ENCODE results near the gene G6PC3. TPM values are rescaled to one million over a fixed set of nuclear protein-coding genes. Genes with fewer than 3 reads are reported as not detected.

Gene G6PC3
- polyA plus RNA-seq, 1 of the 3 experiments (the other 2 are of a cell fraction), result 166 TPM

DNA sequence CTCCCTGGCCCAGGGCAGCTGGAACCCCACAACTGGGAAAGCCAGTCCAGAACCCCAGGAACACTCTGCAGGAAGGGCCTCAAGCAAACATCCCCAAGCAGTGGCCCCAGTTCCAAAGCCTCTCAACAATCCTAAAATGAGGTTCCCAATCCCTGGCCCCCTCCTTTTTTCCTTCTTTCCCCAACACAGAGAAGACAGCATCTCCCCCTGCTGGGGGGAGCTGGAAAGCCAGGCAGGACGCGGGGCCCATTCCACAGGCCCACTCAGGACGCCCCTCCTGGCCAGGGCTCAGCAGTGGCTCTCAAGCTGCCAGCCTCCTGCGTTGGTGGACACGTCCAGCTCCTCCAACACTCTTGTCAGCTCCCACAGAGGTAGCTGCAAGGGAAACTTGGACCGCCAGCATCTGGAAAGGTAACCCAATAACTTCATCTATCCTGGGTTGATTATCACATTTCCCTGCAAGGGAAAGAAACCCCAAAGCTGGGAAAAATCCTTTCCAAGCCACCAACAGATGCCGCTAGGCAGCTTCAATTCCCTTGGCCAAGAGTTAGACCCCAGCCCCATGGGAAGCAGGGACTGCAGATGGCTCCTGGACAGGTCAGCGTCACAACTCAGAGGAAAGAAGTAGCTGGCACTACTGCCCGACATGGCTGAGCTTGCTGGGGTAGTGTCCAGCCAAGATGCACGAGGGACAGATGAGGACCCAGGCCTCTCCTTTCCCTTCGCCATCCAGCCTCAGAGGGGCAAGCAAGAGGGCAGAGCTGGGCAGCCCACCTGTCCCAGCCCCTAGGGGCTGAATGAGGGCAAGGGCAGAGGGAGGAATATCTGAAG, 45.3 kb downstream of the G6PC3 start (continued):
- TF ChIP-seq, protein P1, sequence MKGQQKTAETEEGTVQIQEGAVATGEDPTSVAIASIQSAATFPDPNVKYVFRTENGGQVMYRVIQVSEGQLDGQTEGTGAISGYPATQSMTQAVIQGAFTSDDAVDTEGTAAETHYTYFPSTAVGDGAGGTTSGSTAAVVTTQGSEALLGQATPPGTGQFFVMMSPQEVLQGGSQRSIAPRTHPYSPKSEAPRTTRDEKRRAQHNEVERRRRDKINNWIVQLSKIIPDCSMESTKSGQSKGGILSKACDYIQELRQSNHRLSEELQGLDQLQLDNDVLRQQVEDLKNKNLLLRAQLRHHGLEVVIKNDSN (IDR thresholded peaks at IDR 0.05; ENCODE audit: borderline replicate concordance, low read depth), result no peak

DNA sequence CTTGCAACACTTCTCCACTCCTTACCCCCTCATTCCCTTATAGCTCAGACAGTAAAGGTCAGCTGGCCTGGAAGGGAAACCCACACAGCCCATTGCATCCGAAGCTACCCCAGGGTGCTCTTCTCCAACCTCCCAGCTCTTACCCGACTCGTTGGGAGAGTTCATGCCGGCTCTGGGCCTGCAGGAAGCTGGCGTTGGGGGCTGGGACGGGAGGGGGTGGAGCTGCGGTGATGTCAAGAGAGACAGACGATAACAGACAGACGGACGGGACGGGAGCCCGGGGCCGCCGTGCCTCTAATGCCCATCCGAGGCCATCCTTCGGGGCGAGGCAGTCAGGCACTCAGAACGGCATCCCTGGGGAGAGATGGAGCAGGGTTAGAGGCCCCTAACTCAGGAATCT, 46.8 kb downstream of the G6PC3 start:
- Histone ChIP-seq H3K9me3 (no peaks in the 10 kb centered on the region), H3K27ac (ENCODE audit: low read depth in 2 of 2, low read length in 1 of 2) (no peak overlapping the region), H2AFZ (ENCODE audit: low read depth) (no peak overlapping the region), H3K27me3 (ENCODE audit: insufficient read depth) (no peaks in the 10 kb centered on the region), H3K9ac (no peak overlapping the region), H3K9me2 (no peaks in the 10 kb centered on the region), H3F3A (replicated peaks; ENCODE audit: insufficient read depth) (peaks cover 3% of the 10 kb centered on the region), H3K4me1 (ENCODE audit: control insufficient read depth in 1 of 2, insufficient read depth in 2 of 2, low read depth in 1 of 2, low read length in 1 of 2) (peaks cover 4 to 25% of the 10 kb centered on the region in 2 experiments; a peak in 2 of 4 replicates), H3K4me3 (ENCODE audit: low read depth in 2 of 2, low read length in 1 of 2) (no peak overlapping the region), H3K79me2 (ENCODE audit: insufficient read depth) (peaks cover 11% of the 10 kb centered on the region; the same call in 1 of the 2 replicates), H3K4me2 (no peak overlapping the region), H3K36me3 (replicated peaks in 1 of 2; ENCODE audit: control insufficient read depth in 1 of 2, insufficient read depth in 2 of 2, low read length in 1 of 2) (peaks cover 3% of the 10 kb centered on the region in 2 experiments), H4K20me1 (ENCODE audit: insufficient read depth) (peaks cover 26% of the 10 kb centered on the region; the same call in 1 of the 2 replicates)
- TF ChIP-seq EZH2phosphoT487 (IDR thresholded peaks at IDR 0.05; ENCODE audit: borderline replicate concordance, low read depth) (no peak), RAD21 (IDR thresholded peaks at IDR 0.05; ENCODE audit: low read length) (no peak), RFX5 (IDR thresholded peaks at IDR 0.05; ENCODE audit: low read length) (no peak), RXRA (IDR thresholded peaks at IDR 0.05; ENCODE audit: borderline replicate concordance, low read depth) (no peak), ELF1 (IDR thresholded peaks at IDR 0.05) (no peak), TEAD4 (IDR thresholded peaks at IDR 0.05; ENCODE audit: borderline replicate concordance, insufficient read depth) (no peak), FOXM1 (IDR thresholded peaks at IDR 0.05; ENCODE audit: low read depth) (no peak), TAF1 (IDR thresholded peaks at IDR 0.05; ENCODE audit: borderline replicate concordance, low read depth, low read length) (no peak), NRF1 (IDR thresholded peaks at IDR 0.05; ENCODE audit: low read depth, low read length) (no peak), MEF2A (IDR thresholded peaks at IDR 0.05; ENCODE audit: borderline replicate concordance, low read depth) (no peak)
- TF ChIP-seq, protein P2, sequence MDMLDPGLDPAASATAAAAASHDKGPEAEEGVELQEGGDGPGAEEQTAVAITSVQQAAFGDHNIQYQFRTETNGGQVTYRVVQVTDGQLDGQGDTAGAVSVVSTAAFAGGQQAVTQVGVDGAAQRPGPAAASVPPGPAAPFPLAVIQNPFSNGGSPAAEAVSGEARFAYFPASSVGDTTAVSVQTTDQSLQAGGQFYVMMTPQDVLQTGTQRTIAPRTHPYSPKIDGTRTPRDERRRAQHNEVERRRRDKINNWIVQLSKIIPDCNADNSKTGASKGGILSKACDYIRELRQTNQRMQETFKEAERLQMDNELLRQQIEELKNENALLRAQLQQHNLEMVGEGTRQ (IDR thresholded peaks at IDR 0.05; ENCODE audit: borderline replicate concordance, low read depth, low read length), result no peak
- DNase-seq, result no peak
- ChIA-PET CTCF (interaction anchor here (0.6 to 3.6 kb wide), 9 partner anchors 12 to 119 kb away, joined by 3 to 26 read pairs (median 3); partner anchors contain the start of gene HROB), POLR2A (no interaction called here)
- 90% methylated on average over 18 of the region's 18 CpGs for WGBS (ENCODE audit: low lambda C conversion rate)
